K562 (cell line): ENCODE measurements around the gene FARSA. TPM values are rescaled to one million over a fixed set of nuclear protein-coding genes. Genes with fewer than 3 reads are reported as not detected.
A peak's percentile ranks its signal among the peaks of the same experiment; 100 is the strongest.

Experiments used
- RCOR1 ChIP-seq, 2 experiments: IDR thresholded peaks; 2 replicates each; pipeline ENCODE4 v1.6.1; 2012; ENCODE audit warnings: low read depth in 2 of 2, low read length in 2 of 2, borderline replicate concordance in 1 of 2, improper control_type of control experiment in 1 of 2
- REST ChIP-seq, 2 experiments: fragments of 450-650 bp; formaldehyde crosslinking in 1 of 2; IDR thresholded peaks; 2 replicates each; pipeline versions ENCODE4 v1.4.0 to v1.6.1; 2014 to 2020; ENCODE audit warnings: mild to moderate bottlenecking in 2 of 2, borderline replicate concordance in 1 of 2, low read depth in 1 of 2
- polyA plus RNA-seq, 8 experiments: library from polyadenylated mRNA; depleted of rRNA in 4 of 8; stranded (reverse) in 5 of 8; unstranded in 3 of 8; fragments of >200 nt; fragmentation: Nextera tagmentation in 2 of 8; fragmentation: Illumina TruSeq in 1 of 8; extraction: Ambion mirVana in 2 of 8; extraction: Trizol in 1 of 8; gene quantifications; 2 replicates each; pipeline versions ENCODE4 v1.2.1 to v1.2.3, GENCODE V29; 2011 to 2014; ENCODE audit warnings: inconsistent platforms in 1 of 8, missing spikeins in 1 of 8
- total RNA-seq, 7 experiments: library from RNA; depleted of rRNA in 6 of 7; stranded (reverse); fragments of >200 nt in 6 of 7; fragmentation: Illumina TruSeq in 2 of 7; extraction: Trizol in 2 of 7; gene quantifications; 2 replicates each; pipeline versions ENCODE4 v1.2.1 to v1.2.3, GENCODE V29; 2011 to 2021; ENCODE audit warnings: low replicate concordance in 1 of 7

The FARSA gene
- total and polyA plus RNA-seq, 9 of the 15 experiments (the other 6 are each of a cell fraction or from before 2014, with no cell fraction given) = 25.2 to 237 (median 89.6) TPM

- peak; percentile 30; the same call in 1 of the 2 replicates for TF ChIP-seq REST (IDR thresholded peaks at IDR 0.05; ENCODE audit: borderline replicate concordance)
- no peak for TF ChIP-seq REST (CRISPR knock-in tag; IDR thresholded peaks at IDR 0.05; ENCODE audit: low read depth)
- peak in 1 of 2 experiments; percentile 52; a peak in 1 of 4 replicates for TF ChIP-seq RCOR1 (IDR thresholded peaks at IDR 0.05; ENCODE audit: borderline replicate concordance in 1 of 2, low read depth in 2 of 2, low read length in 2 of 2)
These were observed 47.5 kb downstream of the FARSA start (continued) for GRCh38 chr19:12885749-12886650.
